HEK293 (cell line): Measurements from ENCODE around the gene KIZ.

Source experiments
- CTCF ChIA-PET: fragments of 350-600 bp; formaldehyde crosslinking; extraction: SDS; loops from one replicate; lab custom pipeline; 2021; ENCODE audit warnings: antibody characterized with exemption; lab: Yijun Ruan, JAX
- POLR2A ChIA-PET: fragments of 300-600 bp; formaldehyde crosslinking; extraction: SDS; loops from one replicate; lab custom pipeline; 2020; ENCODE audit warnings: antibody characterized with exemption, inconsistent platforms; lab: Yijun Ruan, JAX
- H3K27ac ChIP-seq: fragments of 200-500 bp; sonication (Bioruptor generic); 2 replicates; pipeline ENCODE4 v1.5.1; 2014; ENCODE audit warnings: low read depth, low read length, control low read depth, inconsistent platforms; ENCODE audit errors: extremely low read depth
- H3K36me3 ChIP-seq, 2 experiments: fragments of 200-500 bp in 1 of 2; sonication (Bioruptor generic) in 1 of 2; 1 replicate in 1 of 2; 2 replicates in 1 of 2; pipeline ENCODE4 v1.5.1; 2014 to 2017; ENCODE audit warnings: inconsistent platforms in 2 of 2, low read length in 2 of 2; ENCODE audit not compliant: control insufficient read depth in 2 of 2, insufficient read depth in 1 of 2
- H3K4me1 ChIP-seq: fragments of 200-500 bp; sonication (Bioruptor generic); 2 replicates; pipeline ENCODE4 v1.5.1; 2014; ENCODE audit warnings: mild to moderate bottlenecking, low read length, inconsistent platforms; ENCODE audit not compliant: control insufficient read depth, insufficient read depth
- H3K4me3 ChIP-seq: 2 replicates; pipeline ENCODE4 v1.5.1; 2011; ENCODE audit warnings: low read depth, mild to moderate bottlenecking, control low read depth, low read length, moderate library complexity
- H3K9me3 ChIP-seq: fragments of 200-500 bp; sonication (Bioruptor generic); 2 replicates; pipeline ENCODE4 v1.5.1; 2014; ENCODE audit warnings: low read depth, low read length, inconsistent platforms; ENCODE audit not compliant: control insufficient read depth, insufficient read depth
- EGR2 ChIP-seq: fragments of 450-650 bp; formaldehyde crosslinking; IDR thresholded peaks from 2 replicates; pipeline ENCODE4 v1.5.1; 2016; ENCODE audit warnings: low read depth, missing biosample characterization, missing genetic modification characterization
- HOXA7 ChIP-seq: sonication (generic); formaldehyde crosslinking; IDR thresholded peaks from 2 replicates; pipeline ENCODE4 v1.8.1; 2022; ENCODE audit warnings: missing genetic modification reagents, borderline replicate concordance
- IKZF3 ChIP-seq: fragments of 450-650 bp; IDR thresholded peaks from 2 replicates; pipeline ENCODE4 v1.5.0; 2018; ENCODE audit warnings: missing biosample characterization, mild to moderate bottlenecking, missing genetic modification characterization, moderate library complexity
- KLF1 ChIP-seq: fragments of 450-650 bp; formaldehyde crosslinking; IDR thresholded peaks from 2 replicates; pipeline ENCODE4 v1.5.1; 2016; ENCODE audit warnings: missing biosample characterization, missing genetic modification characterization
- MEIS1 ChIP-seq: sonication (generic); formaldehyde crosslinking; IDR thresholded peaks from 2 replicates; pipeline ENCODE4 v1.8.1; 2022; ENCODE audit warnings: missing genetic modification reagents, mild to moderate bottlenecking, borderline replicate concordance
- OSR2 ChIP-seq: fragments of 450-650 bp; formaldehyde crosslinking; IDR thresholded peaks from 2 replicates; pipeline ENCODE4 v1.5.1; 2016; ENCODE audit warnings: missing biosample characterization, missing genetic modification characterization
- OVOL3 ChIP-seq: fragments of 450-650 bp; formaldehyde crosslinking; IDR thresholded peaks from 2 replicates; pipeline ENCODE4 v1.5.1; 2016; ENCODE audit warnings: missing biosample characterization, missing genetic modification characterization
- RBAK ChIP-seq: fragments of 450-650 bp; formaldehyde crosslinking; IDR thresholded peaks from 2 replicates; pipeline ENCODE4 v1.5.1; 2016; ENCODE audit warnings: missing biosample characterization, missing genetic modification characterization
- SETDB1 ChIP-seq: IDR thresholded peaks from one replicate; pipeline ENCODE4 v1.6.1; 2017; ENCODE audit warnings: mild to moderate bottlenecking, low read length, moderate library complexity, mixed read lengths; ENCODE audit not compliant: insufficient read length
- ZBTB20 ChIP-seq: fragments of 450-650 bp; formaldehyde crosslinking; IDR thresholded peaks from 2 replicates; pipeline ENCODE4 v1.5.1; 2016; ENCODE audit warnings: missing biosample characterization, missing genetic modification characterization
- ZBTB7A ChIP-seq: fragments of 450-650 bp; formaldehyde crosslinking; IDR thresholded peaks from 2 replicates; pipeline ENCODE4 v1.5.1; 2016; ENCODE audit warnings: low read depth, missing biosample characterization, missing genetic modification characterization
- ZNF121 ChIP-seq: fragments of 450-650 bp; formaldehyde crosslinking; IDR thresholded peaks from 2 replicates; pipeline ENCODE4 v1.5.1; 2016; ENCODE audit warnings: missing biosample characterization, missing genetic modification characterization
- ZNF155 ChIP-seq: fragments of 450-650 bp; formaldehyde crosslinking; IDR thresholded peaks from 2 replicates; pipeline ENCODE4 v1.5.1; 2016; ENCODE audit warnings: missing biosample characterization, missing genetic modification characterization
- ZNF221 ChIP-seq: fragments of 450-650 bp; formaldehyde crosslinking; IDR thresholded peaks from 2 replicates; pipeline ENCODE4 v1.5.1; 2017; ENCODE audit warnings: missing biosample characterization, missing genetic modification characterization, borderline replicate concordance
- ZNF311 ChIP-seq: fragments of 450-650 bp; formaldehyde crosslinking; IDR thresholded peaks from 2 replicates; pipeline ENCODE4 v1.5.1; 2017; ENCODE audit warnings: missing biosample characterization, missing genetic modification characterization, borderline replicate concordance
- ZNF416 ChIP-seq: fragments of 450-650 bp; formaldehyde crosslinking; IDR thresholded peaks from 2 replicates; pipeline ENCODE4 v1.5.1; 2016; ENCODE audit warnings: missing biosample characterization, missing genetic modification characterization
- ZNF571 ChIP-seq: fragments of 450-650 bp; formaldehyde crosslinking; IDR thresholded peaks from 2 replicates; pipeline ENCODE4 v1.5.0; 2017; ENCODE audit warnings: missing biosample characterization, missing genetic modification characterization
- ZNF658 ChIP-seq: fragments of 450-650 bp; formaldehyde crosslinking; IDR thresholded peaks from 2 replicates; pipeline ENCODE4; 2016; ENCODE audit warnings: missing biosample characterization, missing genetic modification characterization
- ZNF660 ChIP-seq: fragments of 450-650 bp; IDR thresholded peaks from 2 replicates; pipeline ENCODE4 v1.5.1; 2018; ENCODE audit warnings: missing biosample characterization, mild to moderate bottlenecking, missing genetic modification characterization
- ZNF76 ChIP-seq: fragments of 450-650 bp; formaldehyde crosslinking; IDR thresholded peaks from 2 replicates; pipeline ENCODE4; 2016; ENCODE audit warnings: low read depth, missing biosample characterization, missing genetic modification characterization, borderline replicate concordance
- ZNF768 ChIP-seq: fragments of 450-650 bp; formaldehyde crosslinking; IDR thresholded peaks from 2 replicates; pipeline ENCODE4 v1.5.1; 2018; ENCODE audit warnings: missing biosample characterization, mild to moderate bottlenecking, missing genetic modification characterization
- TF ChIP-seq, protein P1 (sequence below): fragments of 450-650 bp; formaldehyde crosslinking; IDR thresholded peaks from 2 replicates; pipeline ENCODE4 v1.5.1; 2016; ENCODE audit warnings: missing biosample characterization, missing genetic modification characterization
- TF ChIP-seq, protein P2 (sequence below): fragments of 450-650 bp; formaldehyde crosslinking; conservative IDR thresholded peaks from 2 replicates; pipeline ENCODE4 v1.5.1; 2016; ENCODE audit warnings: low read depth, missing biosample characterization, missing genetic modification characterization
- TF ChIP-seq, protein P3 (sequence below): fragments of 450-650 bp; formaldehyde crosslinking; IDR thresholded peaks from 2 replicates; pipeline ENCODE4 v1.5.1; 2016; ENCODE audit warnings: missing biosample characterization, missing genetic modification characterization
- TF ChIP-seq, protein P4 (sequence below): fragments of 450-650 bp; formaldehyde crosslinking; IDR thresholded peaks from 2 replicates; pipeline ENCODE4 v1.5.1; 2016; ENCODE audit warnings: missing biosample characterization, missing genetic modification characterization

Gene KIZ

DNA sequence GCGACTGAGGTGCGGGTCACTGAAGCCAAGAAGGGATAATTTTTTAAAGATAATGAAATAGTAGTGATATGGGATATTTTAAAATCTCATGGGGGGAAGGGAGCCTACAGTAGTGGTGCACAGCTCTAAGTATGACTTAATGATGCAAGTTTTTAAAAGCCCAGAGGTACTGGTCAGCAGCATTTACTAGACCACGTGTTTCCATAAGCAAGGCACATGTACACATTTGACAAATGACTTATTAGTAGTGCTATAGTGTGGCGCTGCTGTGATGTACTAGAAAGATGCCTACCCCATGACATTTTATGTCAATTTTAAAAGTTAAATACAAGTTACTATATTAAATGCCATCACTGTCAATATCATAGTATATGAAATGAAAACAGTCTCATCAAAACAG, 12.2 kb upstream of the KIZ start:
- TF ChIP-seq EGR2: no peak
- TF ChIP-seq ZNF155 (tag by site-specific recombination): no peak
- TF ChIP-seq MEIS1 (CRISPR knock-in tag): no peak
- no peak for TF ChIP-seq KLF1
- TF ChIP-seq ZNF76: no peak
- no peak for TF ChIP-seq ZNF660 (tag by site-specific recombination)
- no peak for TF ChIP-seq ZNF221 (tag by site-specific recombination)
- TF ChIP-seq, protein P1, sequence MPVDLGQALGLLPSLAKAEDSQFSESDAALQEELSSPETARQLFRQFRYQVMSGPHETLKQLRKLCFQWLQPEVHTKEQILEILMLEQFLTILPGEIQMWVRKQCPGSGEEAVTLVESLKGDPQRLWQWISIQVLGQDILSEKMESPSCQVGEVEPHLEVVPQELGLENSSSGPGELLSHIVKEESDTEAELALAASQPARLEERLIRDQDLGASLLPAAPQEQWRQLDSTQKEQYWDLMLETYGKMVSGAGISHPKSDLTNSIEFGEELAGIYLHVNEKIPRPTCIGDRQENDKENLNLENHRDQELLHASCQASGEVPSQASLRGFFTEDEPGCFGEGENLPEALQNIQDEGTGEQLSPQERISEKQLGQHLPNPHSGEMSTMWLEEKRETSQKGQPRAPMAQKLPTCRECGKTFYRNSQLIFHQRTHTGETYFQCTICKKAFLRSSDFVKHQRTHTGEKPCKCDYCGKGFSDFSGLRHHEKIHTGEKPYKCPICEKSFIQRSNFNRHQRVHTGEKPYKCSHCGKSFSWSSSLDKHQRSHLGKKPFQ (tag by site-specific recombination): no peak
- POLR2A ChIA-PET: no interaction called here
- H3K4me3 ChIP-seq: no peak overlapping the region
- no peak overlapping the region for H3K27ac ChIP-seq
- no peaks in the 10 kb centered on the region for H3K4me1 ChIP-seq
- H3K9me3 ChIP-seq: no peaks in the 10 kb centered on the region
- CTCF ChIA-PET: no interaction called here
- H3K36me3 ChIP-seq: no peaks in the 10 kb centered on the region

DNA sequence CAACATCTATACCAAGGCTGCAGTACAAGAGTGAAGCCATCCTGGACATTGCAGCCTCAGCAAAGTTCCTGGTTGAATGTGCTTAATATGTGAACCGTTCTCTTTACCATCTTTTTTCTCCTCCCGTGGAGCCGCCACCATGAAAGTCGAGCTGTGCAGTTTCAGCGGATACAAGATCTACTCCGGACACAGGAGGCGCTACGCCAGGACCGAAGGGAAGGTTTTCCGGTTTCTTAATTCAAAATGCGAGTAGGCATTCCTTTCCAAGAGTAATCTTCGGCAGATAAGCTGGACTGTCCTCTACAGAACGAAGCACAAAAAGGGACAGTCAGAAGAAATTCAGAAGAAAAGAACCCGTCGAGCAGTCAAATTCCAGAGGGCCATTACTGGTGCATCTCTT, 11.3 kb upstream of the KIZ start:
- H3K4me3 ChIP-seq: no peak overlapping the region
- H3K9me3 ChIP-seq: no peaks in the 10 kb centered on the region
- no peaks in the 10 kb centered on the region for H3K36me3 ChIP-seq
- H3K27ac ChIP-seq: no peak overlapping the region
- H3K4me1 ChIP-seq: no peaks in the 10 kb centered on the region
- TF ChIP-seq SETDB1 (no peak), ZBTB20 (tag by site-specific recombination) (no peak), RBAK (no peak)
- TF ChIP-seq, protein P2, sequence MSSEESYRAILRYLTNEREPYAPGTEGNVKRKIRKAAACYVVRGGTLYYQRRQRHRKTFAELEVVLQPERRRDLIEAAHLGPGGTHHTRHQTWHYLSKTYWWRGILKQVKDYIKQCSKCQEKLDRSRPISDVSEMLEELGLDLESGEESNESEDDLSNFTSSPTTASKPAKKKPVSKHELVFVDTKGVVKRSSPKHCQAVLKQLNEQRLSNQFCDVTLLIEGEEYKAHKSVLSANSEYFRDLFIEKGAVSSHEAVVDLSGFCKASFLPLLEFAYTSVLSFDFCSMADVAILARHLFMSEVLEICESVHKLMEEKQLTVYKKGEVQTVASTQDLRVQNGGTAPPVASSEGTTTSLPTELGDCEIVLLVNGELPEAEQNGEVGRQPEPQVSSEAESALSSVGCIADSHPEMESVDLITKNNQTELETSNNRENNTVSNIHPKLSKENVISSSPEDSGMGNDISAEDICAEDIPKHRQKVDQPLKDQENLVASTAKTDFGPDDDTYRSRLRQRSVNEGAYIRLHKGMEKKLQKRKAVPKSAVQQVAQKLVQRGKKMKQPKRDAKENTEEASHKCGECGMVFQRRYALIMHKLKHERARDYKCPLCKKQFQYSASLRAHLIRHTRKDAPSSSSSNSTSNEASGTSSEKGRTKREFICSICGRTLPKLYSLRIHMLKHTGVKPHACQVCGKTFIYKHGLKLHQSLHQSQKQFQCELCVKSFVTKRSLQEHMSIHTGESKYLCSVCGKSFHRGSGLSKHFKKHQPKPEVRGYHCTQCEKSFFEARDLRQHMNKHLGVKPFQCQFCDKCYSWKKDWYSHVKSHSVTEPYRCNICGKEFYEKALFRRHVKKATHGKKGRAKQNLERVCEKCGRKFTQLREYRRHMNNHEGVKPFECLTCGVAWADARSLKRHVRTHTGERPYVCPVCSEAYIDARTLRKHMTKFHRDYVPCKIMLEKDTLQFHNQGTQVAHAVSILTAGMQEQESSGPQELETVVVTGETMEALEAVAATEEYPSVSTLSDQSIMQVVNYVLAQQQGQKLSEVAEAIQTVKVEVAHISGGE (tag by site-specific recombination): no peak
- CTCF ChIA-PET: interaction anchor here (0.6 to 0.7 kb wide), 3 partner anchors 378 to 492 kb away, joined by 3 to 4 read pairs (median 4); no protein-coding TSS in a partner anchor
- POLR2A ChIA-PET: no interaction called here

DNA sequence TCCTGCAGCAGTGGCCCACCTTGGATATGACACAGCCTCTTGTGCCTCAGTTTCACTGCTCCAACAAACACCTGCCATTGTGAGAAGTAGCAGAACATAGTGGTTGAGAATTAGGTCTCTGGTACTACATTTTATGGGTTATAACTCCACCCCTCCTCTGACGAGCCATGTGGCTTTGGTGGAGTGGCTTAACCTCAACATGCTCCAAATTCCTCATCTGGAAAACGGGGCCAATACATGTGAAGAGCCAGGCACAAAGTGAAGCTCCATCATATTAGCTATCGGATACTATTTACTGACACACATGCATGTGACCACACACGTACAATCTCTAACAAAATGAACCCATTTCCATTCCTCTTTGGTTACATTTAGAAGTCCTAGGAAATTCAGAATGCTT, 8.4 kb upstream of the KIZ start:
- CTCF ChIA-PET: interaction anchor here (0.8 kb wide), 1 partner anchor 32 kb away, joined by 3 read pairs; no protein-coding TSS in a partner anchor
- H3K36me3 ChIP-seq: no peaks in the 10 kb centered on the region
- TF ChIP-seq, protein P3, sequence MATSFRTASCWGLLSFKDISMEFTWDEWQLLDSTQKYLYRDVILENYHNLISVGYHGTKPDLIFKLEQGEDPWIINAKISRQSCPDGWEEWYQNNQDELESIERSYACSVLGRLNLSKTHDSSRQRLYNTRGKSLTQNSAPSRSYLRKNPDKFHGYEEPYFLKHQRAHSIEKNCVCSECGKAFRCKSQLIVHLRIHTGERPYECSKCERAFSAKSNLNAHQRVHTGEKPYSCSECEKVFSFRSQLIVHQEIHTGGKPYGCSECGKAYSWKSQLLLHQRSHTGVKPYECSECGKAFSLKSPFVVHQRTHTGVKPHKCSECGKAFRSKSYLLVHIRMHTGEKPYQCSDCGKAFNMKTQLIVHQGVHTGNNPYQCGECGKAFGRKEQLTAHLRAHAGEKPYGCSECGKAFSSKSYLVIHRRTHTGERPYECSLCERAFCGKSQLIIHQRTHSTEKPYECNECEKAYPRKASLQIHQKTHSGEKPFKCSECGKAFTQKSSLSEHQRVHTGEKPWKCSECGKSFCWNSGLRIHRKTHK (tag by site-specific recombination): no peak
- TF ChIP-seq ZNF658 (tag by site-specific recombination): no peak
- TF ChIP-seq OSR2 (tag by site-specific recombination): no peak
- TF ChIP-seq OVOL3 (tag by site-specific recombination): no peak
- no peak for TF ChIP-seq ZNF311 (tag by site-specific recombination)
- TF ChIP-seq, protein P4, sequence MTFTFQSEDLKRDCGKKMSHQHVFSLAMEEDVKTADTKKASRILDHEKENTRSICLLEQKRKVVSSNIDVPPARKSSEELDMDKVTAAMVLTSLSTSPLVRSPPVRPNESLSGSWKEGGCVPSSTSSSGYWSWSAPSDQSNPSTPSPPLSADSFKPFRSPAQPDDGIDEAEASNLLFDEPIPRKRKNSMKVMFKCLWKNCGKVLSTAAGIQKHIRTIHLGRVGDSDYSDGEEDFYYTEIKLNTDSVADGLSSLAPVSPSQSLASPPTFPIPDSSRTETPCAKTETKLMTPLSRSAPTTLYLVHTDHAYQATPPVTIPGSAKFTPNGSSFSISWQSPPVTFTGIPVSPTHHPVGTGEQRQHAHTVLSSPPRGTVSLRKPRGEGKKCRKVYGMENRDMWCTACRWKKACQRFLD (tag by site-specific recombination): no peak
- TF ChIP-seq ZNF768 (tag by site-specific recombination): no peak
- no peak for TF ChIP-seq ZBTB7A (tag by site-specific recombination)
- TF ChIP-seq IKZF3 (tag by site-specific recombination): no peak
- no peak for TF ChIP-seq ZNF121 (tag by site-specific recombination)
- TF ChIP-seq ZNF571: no peak
- no peak for TF ChIP-seq HOXA7
- TF ChIP-seq ZNF416 (tag by site-specific recombination): no peak

More for the DNA sequence above, 8.4 kb upstream of the KIZ start:
- POLR2A ChIA-PET: no interaction called here
- no peak overlapping the region for H3K4me3 ChIP-seq
- no peaks in the 10 kb centered on the region for H3K9me3 ChIP-seq
- no peak overlapping the region for H3K27ac ChIP-seq
- H3K4me1 ChIP-seq: no peaks in the 10 kb centered on the region
